ENCODE data around the gene NUP85.
"Not testable (repeated sequence)": the region's sequence is repeated elsewhere in the genome, so short reads cannot be mapped to it uniquely, and the experiment has no call there.

Gene NUP85

GRCh38 chr17:75270218-75270965 lies 64.9 kb downstream of the NUP85 start:
- DNase-seq, result peak; percentile 86 to 94 (median 87)

DNA sequence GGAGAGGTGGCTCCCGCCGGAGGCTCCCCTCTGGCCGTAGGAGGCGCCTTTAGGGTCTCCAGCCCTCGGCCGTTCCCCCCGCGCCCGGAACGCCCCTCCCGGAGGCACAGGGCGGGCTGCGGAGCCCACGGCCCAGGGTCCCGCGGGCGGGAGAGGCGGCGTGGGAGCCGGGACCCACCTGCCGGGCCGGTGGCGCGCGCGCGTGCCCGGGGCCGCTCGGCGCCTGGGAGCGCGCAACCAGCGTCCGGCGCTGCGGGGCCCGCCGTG lies 65.4 kb downstream of the NUP85 start, which contains the start of gene MIF4GD:
MIF4GD (minus strand) TSS at position 266 of the 267 bp plus-strand sequence. CDS start 1,036 bp downstream, outside the sequence.
- DNase-seq, result no peak

- DNase-seq, result peak; percentile 92 to 97 (median 95)
Observed at GRCh38 chr17:75271233-75271954, 65.9 kb downstream of the NUP85 start.

GRCh38 chr17:75271955-75272847 lies 66.7 kb downstream of the NUP85 start:
- DNase-seq, result no peak

- DNase-seq, result no peak
Observed at GRCh38 chr17:75272848-75273184, 67.3 kb downstream of the NUP85 start.

GRCh38 chr17:75273977-75274708 lies 68.7 kb downstream of the NUP85 start:
- DNase-seq, result peak in 1 of 3 donors; percentile 45

DNA sequence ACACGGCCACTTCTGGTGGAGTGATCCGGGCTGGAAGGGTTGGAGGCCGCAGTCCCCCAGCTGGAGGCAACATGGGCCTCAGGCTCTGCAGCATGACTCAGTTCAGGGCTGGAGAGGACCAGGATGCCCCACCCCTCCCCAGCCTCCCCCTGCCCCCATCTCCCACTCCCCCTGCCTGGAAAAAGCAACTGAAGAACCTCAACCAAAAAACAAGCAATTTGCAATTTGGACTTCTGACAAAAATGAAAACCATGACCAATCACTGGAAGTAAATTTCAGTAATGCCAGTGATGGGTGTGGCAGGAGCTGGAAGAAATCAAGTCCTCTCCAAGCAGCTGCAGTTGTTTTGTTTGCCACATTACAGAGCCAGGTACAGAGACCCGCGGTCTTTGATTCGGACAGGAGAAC lies 72.2 kb downstream of the NUP85 start:
- DNase-seq, result no peak

GRCh38 chr17:75280189-75280588 lies 74.7 kb downstream of the NUP85 start:
- not testable (repeated sequence) for DNase-seq

DNA sequence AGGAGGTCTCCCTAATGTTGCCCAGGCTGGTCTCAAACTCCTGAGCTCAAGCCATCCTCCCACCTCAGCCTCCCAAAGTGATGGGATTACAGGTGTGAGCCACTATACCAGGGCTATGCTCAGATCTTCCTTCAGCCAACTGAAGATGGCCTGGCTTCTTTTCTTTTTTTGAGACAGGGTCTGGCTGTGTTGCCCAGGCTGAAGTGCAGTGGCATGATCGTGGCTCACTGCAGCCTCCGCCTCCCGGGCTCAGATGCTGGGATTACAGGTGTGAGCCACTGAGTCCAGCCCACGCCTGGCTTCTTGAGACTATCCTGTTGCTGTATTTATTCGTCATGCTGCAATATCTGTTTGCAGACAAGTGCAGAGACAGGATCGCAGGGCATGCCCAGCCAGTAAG lies 79.6 kb downstream of the NUP85 start:
- DNase-seq, result no peak
